Testis (tissue), 3 donors: Measurements from ENCODE around the gene IGF2R. TPM values are rescaled to one million over a fixed set of nuclear protein-coding genes. Genes with fewer than 3 reads are reported as not detected.

Experiments
- DNase-seq: peaks from one replicate; pipeline ENCODE4 v3.0.0-alpha.2; 2019
- H3K27ac ChIP-seq, 2 donors: fragments of 200-600 bp; sonication (generic); one replicate each; pipeline ENCODE4 v1.5.1; 2019
- H3K27me3 ChIP-seq: fragments of 200-600 bp; sonication (generic); one replicate; pipeline ENCODE4 v1.5.1; 2019
- H3K36me3 ChIP-seq: fragments of 200-600 bp; sonication (generic); one replicate; pipeline ENCODE4 v1.5.1; 2017; ENCODE audit warnings: low read depth; ENCODE audit errors: missing control alignments
- H3K4me1 ChIP-seq: fragments of 200-600 bp; sonication (generic); one replicate; pipeline ENCODE4 v1.5.1; 2019
- H3K4me3 ChIP-seq, 2 donors: fragments of 200-600 bp; sonication (generic); one replicate each; pipeline ENCODE4 v1.5.1; 2017 to 2019
- H3K9me3 ChIP-seq: fragments of 200-600 bp; sonication (generic); one replicate; pipeline ENCODE4 v1.5.1; 2017
- POLR2A ChIP-seq: fragments of 450-650 bp; IDR thresholded peaks from one replicate; pipeline ENCODE4 v1.6.1; 2017; ENCODE audit warnings: antibody characterized with exemption, mild to moderate bottlenecking, moderate library complexity
- WGBS, 2 donors: methylation state at CpG; one replicate each; pipeline ENCODE4 v1.1.5; 2018; 5-methylcytosine and 5-hydroxymethylcytosine counted together
- intact Hi-C: fragments of 100-400 bp; cut with DNase I; formaldehyde crosslinking; loops from one replicate; pipeline ENCODE4 v1.15.1; 2023; ENCODE audit warnings: low total_unique reads
- polyA plus RNA-seq: library from polyadenylated mRNA; stranded (reverse); fragments of 350-450 nt; fragmentation: Illumina TruSeq; extraction: RNeasy Lipid Tissue Mini Kit (QIAGEN cat#74804); gene quantifications from one replicate; pipeline ENCODE4 v1.2.3, GENCODE V29; 2014; ENCODE audit warnings: low read depth, low replicate concordance; ENCODE audit not compliant: insufficient read depth
- total RNA-seq, 2 donors: library from RNA; depleted of rRNA; stranded (reverse); fragments of >200 nt; gene quantifications; one replicate each; pipeline ENCODE4 v1.2.3, GENCODE V29; 2016
- TF ChIP-seq, protein P1 (sequence below), 3 experiments: fragments of 450-650 bp in 2 of 3; fragments of 200-600 bp in 1 of 3; sonication (generic) in 1 of 3; IDR thresholded peaks; one replicate each; pipeline ENCODE4 v1.5.1; 2016 to 2019; ENCODE audit warnings: antibody characterized with exemption in 3 of 3, mild to moderate bottlenecking in 2 of 3, moderate library complexity in 1 of 3

Gene IGF2R
- total and polyA plus RNA-seq, 3 donors from 2014 or later: 47.3 to 109 (median 84.6) TPM

DNA sequence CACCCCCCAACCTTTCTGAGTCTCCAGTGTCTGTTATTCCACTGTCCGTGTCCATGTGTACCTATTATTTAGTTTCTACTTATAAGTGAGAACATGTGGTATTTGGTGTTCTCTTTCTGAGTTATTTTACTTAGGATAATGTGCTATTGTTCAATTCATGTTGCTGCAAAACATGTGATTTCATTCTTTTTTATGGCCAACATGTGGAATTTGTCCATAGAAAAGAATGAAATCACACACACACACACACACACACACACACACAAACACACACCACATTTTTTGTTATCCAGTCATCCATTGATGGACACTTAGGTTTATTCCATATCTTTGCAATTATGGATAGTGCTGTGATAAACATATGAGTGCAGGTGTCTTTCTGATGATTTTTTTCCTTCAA, 23.5 kb downstream of the IGF2R start:
- Histone ChIP-seq H3K9me3 (no peaks in the 10 kb centered on the region), H3K27me3 (no peaks in the 10 kb centered on the region), H3K36me3 (no peaks in the 10 kb centered on the region), H3K4me1 (peaks cover 9% of the 10 kb centered on the region), H3K4me3 (no peak overlapping the region), H3K27ac (no peak overlapping the region)
- intact Hi-C loops: no loop called here
- TF ChIP-seq, protein P1, sequence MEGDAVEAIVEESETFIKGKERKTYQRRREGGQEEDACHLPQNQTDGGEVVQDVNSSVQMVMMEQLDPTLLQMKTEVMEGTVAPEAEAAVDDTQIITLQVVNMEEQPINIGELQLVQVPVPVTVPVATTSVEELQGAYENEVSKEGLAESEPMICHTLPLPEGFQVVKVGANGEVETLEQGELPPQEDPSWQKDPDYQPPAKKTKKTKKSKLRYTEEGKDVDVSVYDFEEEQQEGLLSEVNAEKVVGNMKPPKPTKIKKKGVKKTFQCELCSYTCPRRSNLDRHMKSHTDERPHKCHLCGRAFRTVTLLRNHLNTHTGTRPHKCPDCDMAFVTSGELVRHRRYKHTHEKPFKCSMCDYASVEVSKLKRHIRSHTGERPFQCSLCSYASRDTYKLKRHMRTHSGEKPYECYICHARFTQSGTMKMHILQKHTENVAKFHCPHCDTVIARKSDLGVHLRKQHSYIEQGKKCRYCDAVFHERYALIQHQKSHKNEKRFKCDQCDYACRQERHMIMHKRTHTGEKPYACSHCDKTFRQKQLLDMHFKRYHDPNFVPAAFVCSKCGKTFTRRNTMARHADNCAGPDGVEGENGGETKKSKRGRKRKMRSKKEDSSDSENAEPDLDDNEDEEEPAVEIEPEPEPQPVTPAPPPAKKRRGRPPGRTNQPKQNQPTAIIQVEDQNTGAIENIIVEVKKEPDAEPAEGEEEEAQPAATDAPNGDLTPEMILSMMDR (IDR thresholded peaks at IDR 0.05): no peak
- DNase-seq: no peak
- WGBS, 2 donors: 81 to 93% methylated on average over 1 of the region's 1 CpG

DNA sequence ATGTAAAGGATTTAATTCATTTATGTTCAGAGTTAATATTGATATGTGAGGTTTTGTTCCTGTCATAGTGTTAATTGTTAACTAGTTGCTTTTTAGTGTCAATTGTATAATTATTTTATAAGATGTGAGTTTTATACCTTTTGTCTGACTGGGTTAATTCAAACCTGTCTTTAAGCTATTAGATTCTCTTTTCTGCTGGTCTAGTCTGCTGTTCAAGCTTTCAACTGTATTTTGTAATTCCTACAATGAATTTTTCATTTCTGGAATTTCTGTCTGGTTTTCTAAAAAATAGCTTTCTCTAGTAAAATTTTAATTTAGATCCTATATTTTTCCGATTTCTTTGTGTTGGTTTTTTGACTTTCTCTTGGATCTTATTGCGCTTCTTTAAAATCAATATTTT, 26.5 kb downstream of the IGF2R start:
- 95 to 98% methylated on average over 2 of the region's 2 CpGs for WGBS, 2 donors
- Histone ChIP-seq H3K9me3 (no peaks in the 10 kb centered on the region), H3K27ac (no peak overlapping the region), H3K4me3 (no peak overlapping the region), H3K36me3 (no peaks in the 10 kb centered on the region), H3K4me1 (no peaks in the 10 kb centered on the region), H3K27me3 (no peaks in the 10 kb centered on the region)
- TF ChIP-seq POLR2A: no peak
- TF ChIP-seq, protein P1 (IDR thresholded peaks at IDR 0.05): no peak
- intact Hi-C loops: no loop called here
- no peak for DNase-seq

DNA sequence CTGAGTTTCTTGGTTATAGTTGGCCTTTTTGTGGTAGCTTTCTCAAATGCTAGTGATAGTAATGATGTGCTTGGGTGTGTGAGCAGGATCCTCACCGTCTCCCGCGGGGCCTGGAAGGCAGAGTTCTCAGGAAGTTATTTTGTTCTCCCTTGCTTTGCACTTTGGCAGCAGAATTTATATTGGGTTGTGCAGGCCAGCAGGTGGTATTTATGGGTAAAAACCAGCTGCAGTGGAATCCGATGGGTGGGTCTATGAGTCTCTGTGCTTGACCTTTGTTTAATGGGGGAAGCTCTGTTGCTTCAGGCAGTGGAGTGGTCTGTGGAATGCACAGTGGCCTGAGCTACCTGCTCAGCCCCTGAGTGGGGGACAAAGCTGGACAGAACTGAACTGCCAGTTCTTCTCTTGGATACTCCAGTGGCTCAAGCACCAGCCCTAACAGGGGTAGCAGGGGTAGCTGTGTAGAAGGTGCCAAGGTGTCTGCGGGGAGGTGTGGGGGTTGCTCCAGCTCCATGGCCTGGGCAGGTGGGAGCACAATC, 27.3 kb downstream of the IGF2R start:
- no peaks in the 10 kb centered on the region for H3K4me1 ChIP-seq
- H3K36me3 ChIP-seq: no peaks in the 10 kb centered on the region
- no peak overlapping the region for H3K27ac ChIP-seq
- intact Hi-C loops: no loop called here
- no peaks in the 10 kb centered on the region for H3K27me3 ChIP-seq
- TF ChIP-seq, protein P1 (IDR thresholded peaks at IDR 0.05): no peak
- TF ChIP-seq POLR2A: no peak
- no peak overlapping the region for H3K4me3 ChIP-seq
- 82 to 85% methylated on average over 5 of the region's 5 CpGs for WGBS, 2 donors
- H3K9me3 ChIP-seq: no peaks in the 10 kb centered on the region
- no peak for DNase-seq

DNA sequence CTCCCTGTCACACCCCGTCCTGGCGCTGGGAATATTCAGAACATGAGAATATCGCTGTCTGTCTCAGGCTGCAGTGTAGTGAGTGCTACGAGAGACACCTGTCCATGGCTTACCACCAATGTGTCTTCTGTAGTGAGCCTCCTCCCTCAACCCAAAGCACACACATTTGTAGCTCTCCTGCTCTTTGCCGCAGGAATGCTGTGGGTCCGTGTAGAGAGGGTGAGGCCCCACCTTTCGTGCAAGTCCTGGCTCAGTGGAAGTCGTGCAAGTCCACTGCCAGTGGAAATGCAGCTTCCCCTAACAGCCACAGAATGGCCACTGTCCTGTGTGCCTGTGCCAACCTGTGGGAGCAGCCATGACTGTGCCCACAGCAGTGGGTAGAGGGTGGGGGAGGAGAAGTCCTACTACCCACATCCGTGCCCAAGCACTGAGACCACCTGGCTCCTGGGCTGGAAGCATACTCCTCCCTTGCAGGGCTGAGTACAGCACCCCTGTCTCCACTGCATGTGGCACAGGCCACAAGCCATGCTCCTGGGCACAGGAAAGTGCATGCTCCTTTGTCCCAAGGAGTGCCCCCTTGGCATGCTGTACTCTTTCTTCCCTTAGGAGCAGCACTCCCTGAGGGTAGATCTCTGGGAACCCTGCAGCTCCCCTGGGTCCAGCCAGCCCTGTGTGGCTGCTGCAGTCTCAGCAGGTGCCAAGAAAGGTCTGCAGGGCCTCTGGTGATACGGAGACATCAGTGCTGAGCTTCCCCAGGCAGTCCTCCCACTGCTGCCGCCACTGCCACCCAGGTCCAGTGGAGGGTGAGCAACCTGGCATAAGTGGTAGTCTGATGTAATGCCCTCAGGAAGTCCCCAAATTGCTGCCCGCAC, 28.0 kb downstream of the IGF2R start:
- Histone ChIP-seq H3K27me3 (no peaks in the 10 kb centered on the region), H3K27ac (no peak overlapping the region), H3K4me1 (no peaks in the 10 kb centered on the region), H3K9me3 (no peaks in the 10 kb centered on the region), H3K4me3 (no peak overlapping the region), H3K36me3 (no peaks in the 10 kb centered on the region)
- TF ChIP-seq, protein P1 (IDR thresholded peaks at IDR 0.05): no peak
- TF ChIP-seq POLR2A: no peak
- 86 to 95% methylated on average over 7 to 12 of the region's 12 CpGs for WGBS, 2 donors
- intact Hi-C loops: no loop called here
- DNase-seq: no peak
